K562 (cell line): ENCODE data around the gene EPHA7. TPM values are rescaled to one million over a fixed set of nuclear protein-coding genes. Genes with fewer than 3 reads are reported as not detected.

Experiments
- ATAC-seq: fragments of 200-7000 bp; cut with Tn5 transposase; 3 replicates; pipeline ENCODE4 v1.9.1; 2020; ENCODE audit warnings: moderate library complexity
- BruUV-seq: library from RNA; stranded (reverse); fragments of 400-500 nt; replicated peaks from 2 replicates; lab custom pipeline; 2021; lab: Mats Ljungman, UMichigan
- CTCF ChIA-PET: fragments of 300-600 bp; formaldehyde crosslinking; extraction: SDS; loops from one replicate; lab custom pipeline; 2021; ENCODE audit warnings: low intra/inter-chr PET ratio; lab: Yijun Ruan, JAX
- POLR2A ChIA-PET: fragments of 300-600, 350-650 bp; sonication (Branson Sonifier 250); formaldehyde crosslinking; extraction: SDS; loops from one replicate; lab custom pipeline; 2021; ENCODE audit warnings: antibody characterized with exemption, inconsistent platforms; lab: Yijun Ruan, JAX
- DNase-seq, 4 experiments: peaks; one replicate each; pipeline versions ENCODE4 v3.0.0 to v3.0.0-alpha.2; 2011 to 2018; ENCODE audit warnings: low spot score in 3 of 4, mixed read lengths in 3 of 4; ENCODE audit errors: extremely low read depth in 1 of 4
- FAIRE-seq: peaks from 2 replicates; lab custom pipeline; 2011; peaks lifted over from hg19 to GRCh38; lab: Jason Lieb, UNC
- H2AFZ ChIP-seq: 2 replicates; pipeline ENCODE4 v1.6.0; 2011; ENCODE audit warnings: low read depth, low read length, control low read depth, inconsistent platforms
- H3K27ac ChIP-seq: fragments of 200-600 bp; 3 replicates; pipeline ENCODE4 v1.8.0; 2011; ENCODE audit warnings: low read depth, mild to moderate bottlenecking, control low read depth, inconsistent platforms, low read length, moderate library complexity, mixed read lengths; ENCODE audit errors: extremely low read depth
- H3K27me3 ChIP-seq, 2 experiments: fragments of 300-600 bp in 1 of 2; 2 replicates in 1 of 2; 3 replicates in 1 of 2; pipeline versions ENCODE4 v1.6.0 to v1.8.0; 2011; ENCODE audit warnings: inconsistent platforms in 2 of 2, low read length in 2 of 2, mild to moderate bottlenecking in 1 of 2, mixed read lengths in 1 of 2, moderate library complexity in 1 of 2; ENCODE audit not compliant: control insufficient read depth in 2 of 2, insufficient read depth in 2 of 2
- H3K36me3 ChIP-seq: fragments of 300-600 bp; 3 replicates; pipeline ENCODE4 v1.8.0; 2011; ENCODE audit warnings: mild to moderate bottlenecking, low read length, inconsistent platforms; ENCODE audit not compliant: control insufficient read depth, insufficient read depth
- H3K4me1 ChIP-seq, 2 experiments: fragments of 200-600 bp in 1 of 2; replicated peaks in 1 of 2; 2 replicates in 1 of 2; 3 replicates in 1 of 2; pipeline versions ENCODE4 v1.5.1 to v1.8.0; 2011; ENCODE audit warnings: inconsistent platforms in 2 of 2, low read length in 2 of 2, mild to moderate bottlenecking in 1 of 2, mixed read lengths in 1 of 2, moderate library complexity in 1 of 2; ENCODE audit not compliant: control insufficient read depth in 2 of 2, insufficient read depth in 2 of 2
- H3K4me2 ChIP-seq: 2 replicates; pipeline ENCODE4 v1.6.1; 2011; ENCODE audit warnings: low read length, control low read depth, inconsistent platforms, mixed read lengths; ENCODE audit not compliant: insufficient read depth
- H3K4me3 ChIP-seq: fragments of 200-600 bp; sonication (generic), shearing (Covaris generic); 2 replicates; pipeline ENCODE4 v1.5.1; 2016; ENCODE audit warnings: control low read depth, inconsistent platforms
- H3K79me2 ChIP-seq: fragments of 200-600 bp; 3 replicates; pipeline ENCODE4 v1.8.0; 2011; ENCODE audit warnings: low read length, inconsistent platforms; ENCODE audit not compliant: control insufficient read depth, insufficient read depth
- H3K9ac ChIP-seq, 2 experiments: 2 replicates each; pipeline versions ENCODE4 v1.6.0 to v1.6.1; 2011; ENCODE audit warnings: low read depth in 2 of 2, low read length in 2 of 2, control low read depth in 1 of 2, inconsistent platforms in 1 of 2, mild to moderate bottlenecking in 1 of 2, mixed read lengths in 1 of 2; ENCODE audit not compliant: insufficient read depth in 1 of 2
- H3K9me1 ChIP-seq: one replicate; pipeline ENCODE4 v1.6.0; 2011; ENCODE audit warnings: inconsistent platforms, mild to moderate bottlenecking, low read length, moderate library complexity; ENCODE audit not compliant: control insufficient read depth, insufficient read depth
- H3K9me3 ChIP-seq: replicated peaks from 2 replicates; pipeline ENCODE4 v1.5.1; 2011; ENCODE audit warnings: low read depth, low read length, inconsistent platforms; ENCODE audit not compliant: control insufficient read depth, insufficient read depth
- H4K20me1 ChIP-seq: replicated peaks from 2 replicates; pipeline ENCODE4 v1.6.1; 2011; ENCODE audit warnings: low read length, inconsistent platforms, mixed read lengths; ENCODE audit not compliant: control insufficient read depth, insufficient read depth
- ATF6 ChIP-seq: sonication (generic); formaldehyde crosslinking; IDR thresholded peaks from 2 replicates; pipeline ENCODE4 v1.4.0; 2020; ENCODE audit warnings: mild to moderate bottlenecking, missing genetic modification reagents
- E2F5 ChIP-seq: sonication (generic); formaldehyde crosslinking; IDR thresholded peaks from 2 replicates; pipeline ENCODE4 v1.8.0; 2022; ENCODE audit warnings: mild to moderate bottlenecking, missing genetic modification reagents
- ESRRB ChIP-seq: fragments of 250-450 bp; sonication (Bioruptor Pico); IDR thresholded peaks from 2 replicates; pipeline ENCODE4 v1.5.0; 2020; ENCODE audit warnings: mild to moderate bottlenecking, moderate library complexity, borderline replicate concordance
- HDGF ChIP-seq: fragments of 450-650 bp; IDR thresholded peaks from 2 replicates; pipeline ENCODE4 v1.6.1; 2016
- NCOR1 ChIP-seq: fragments of 450-650 bp; IDR thresholded peaks from 2 replicates; pipeline ENCODE4 v1.6.1; 2016; ENCODE audit warnings: mild to moderate bottlenecking, moderate library complexity
- POLR3G ChIP-seq: IDR thresholded peaks from 2 replicates; pipeline ENCODE4 v1.6.1; 2011; ENCODE audit not compliant: insufficient read length, insufficient replicate concordance; ENCODE audit errors: extremely low read depth
- STAT6 ChIP-seq: sonication (generic); formaldehyde crosslinking; IDR thresholded peaks from 2 replicates; pipeline ENCODE4 v1.8.1; 2023; ENCODE audit warnings: mild to moderate bottlenecking, missing genetic modification reagents
- ZBTB11 ChIP-seq, 3 experiments: fragments of 200-800 bp in 1 of 3; fragments of 250-450 bp in 1 of 3; fragments of 450-650 bp in 1 of 3; sonication (Bioruptor Pico) in 1 of 3; sonication (Bioruptor generic) in 1 of 3; formaldehyde crosslinking in 1 of 3; IDR thresholded peaks; 2 replicates each; pipeline versions ENCODE4 v1.6.1 to v1.8.0; 2016 to 2022; ENCODE audit warnings: mild to moderate bottlenecking in 2 of 3, missing genetic modification characterization in 2 of 3, missing compliant biosample characterization in 1 of 3, moderate library complexity in 1 of 3
- ZMIZ1 ChIP-seq, 2 experiments: fragments of 150-350 bp in 1 of 2; IDR thresholded peaks; 2 replicates each; pipeline ENCODE4 v1.6.1; 2012 to 2016; ENCODE audit warnings: low read depth in 2 of 2, low read length in 2 of 2, mild to moderate bottlenecking in 1 of 2, moderate library complexity in 1 of 2
- WGBS: fragments of 100-300 bp; shearing (Covaris generic); methylation state at CpG from one replicate; pipeline ENCODE4 v1.1.6; 2016; ENCODE audit warnings: low coverage, mixed read lengths; ENCODE audit not compliant: insufficient coverage; ENCODE audit errors: missing lambda C conversion rate; 5-methylcytosine and 5-hydroxymethylcytosine counted together
- in situ Hi-C: fragments of 300-500 bp; cut with MboI; formaldehyde crosslinking; loops from 4 replicates; pipeline ENCODE4 v1.15.0; 2018; ENCODE audit warnings: inconsistent platforms, mixed read lengths
- intact Hi-C: fragments of 100-400 bp; cut with micrococcal nuclease; formaldehyde crosslinking; loops from 2 replicates; pipeline ENCODE4 v1.14.2; 2022
- polyA plus RNA-seq, 8 experiments: library from polyadenylated mRNA; depleted of rRNA in 4 of 8; stranded (reverse) in 5 of 8; unstranded in 3 of 8; fragments of >200 nt; fragmentation: Nextera tagmentation in 2 of 8; fragmentation: Illumina TruSeq in 1 of 8; extraction: Ambion mirVana in 2 of 8; extraction: Trizol in 1 of 8; gene quantifications; 2 replicates each; pipeline versions ENCODE4 v1.2.1 to v1.2.3, GENCODE V29; 2011 to 2014; ENCODE audit warnings: inconsistent platforms in 1 of 8, missing spikeins in 1 of 8
- total RNA-seq, 7 experiments: library from RNA; depleted of rRNA in 6 of 7; stranded (reverse); fragments of >200 nt in 6 of 7; fragmentation: Illumina TruSeq in 2 of 7; extraction: Trizol in 2 of 7; gene quantifications; 2 replicates each; pipeline versions ENCODE4 v1.2.1 to v1.2.3, GENCODE V29; 2011 to 2021; ENCODE audit warnings: low replicate concordance in 1 of 7

Gene EPHA7
- total and polyA plus RNA-seq, 9 of the 15 experiments (the other 6 are each of a cell fraction or from before 2014, with no cell fraction given) = not detected

GRCh38 chr6:93468291-93468690 lies 48.9 kb upstream of the EPHA7 start:
- Histone ChIP-seq H2AFZ (no peak overlapping the region), H3K4me2 (no peak overlapping the region), H4K20me1 (no peaks in the 10 kb centered on the region), H3K9ac (no peak overlapping the region), H3K9me1 (no peaks in the 10 kb centered on the region), H3K4me1 (no peaks in the 10 kb centered on the region), H3K4me3 (no peak overlapping the region), H3K79me2 (no peaks in the 10 kb centered on the region), H3K27me3 (no peaks in the 10 kb centered on the region), H3K36me3 (no peaks in the 10 kb centered on the region), H3K9me3 (no peaks in the 10 kb centered on the region; the same call in 1 of the 2 replicates), H3K27ac (no peak overlapping the region)
- WGBS = 0% methylated on average over 4 of the region's 4 CpGs
- no TSS peak for BruUV-seq
- ChIA-PET CTCF (no interaction called here), POLR2A (no interaction called here)
- in situ Hi-C loops = no loop called here
- DNase-seq = no peak
- no peak for FAIRE-seq
- intact Hi-C loops = no loop called here
- ATAC-seq = no peak
- TF ChIP-seq ATF6 (CRISPR knock-in tag) (no peak), HDGF (no peak), ZBTB11 (CRISPR knock-in tag; IDR thresholded peaks at IDR 0.05) (no peak), E2F5 (no peak), NCOR1 (no peak), ZMIZ1 (IDR thresholded peaks at IDR 0.05; ENCODE audit: low read depth in 2 of 2, low read length in 2 of 2) (no peak), STAT6 (CRISPR knock-in tag) (no peak), ESRRB (CRISPR knock-in tag) (no peak), POLR3G (no peak)
